ENCODE data around the gene TLE1.

Gene TLE1

GRCh38 chr9:81671880-81672280, 17.5 kb downstream of the TLE1 start:
- TF ChIP-seq, protein P1, sequence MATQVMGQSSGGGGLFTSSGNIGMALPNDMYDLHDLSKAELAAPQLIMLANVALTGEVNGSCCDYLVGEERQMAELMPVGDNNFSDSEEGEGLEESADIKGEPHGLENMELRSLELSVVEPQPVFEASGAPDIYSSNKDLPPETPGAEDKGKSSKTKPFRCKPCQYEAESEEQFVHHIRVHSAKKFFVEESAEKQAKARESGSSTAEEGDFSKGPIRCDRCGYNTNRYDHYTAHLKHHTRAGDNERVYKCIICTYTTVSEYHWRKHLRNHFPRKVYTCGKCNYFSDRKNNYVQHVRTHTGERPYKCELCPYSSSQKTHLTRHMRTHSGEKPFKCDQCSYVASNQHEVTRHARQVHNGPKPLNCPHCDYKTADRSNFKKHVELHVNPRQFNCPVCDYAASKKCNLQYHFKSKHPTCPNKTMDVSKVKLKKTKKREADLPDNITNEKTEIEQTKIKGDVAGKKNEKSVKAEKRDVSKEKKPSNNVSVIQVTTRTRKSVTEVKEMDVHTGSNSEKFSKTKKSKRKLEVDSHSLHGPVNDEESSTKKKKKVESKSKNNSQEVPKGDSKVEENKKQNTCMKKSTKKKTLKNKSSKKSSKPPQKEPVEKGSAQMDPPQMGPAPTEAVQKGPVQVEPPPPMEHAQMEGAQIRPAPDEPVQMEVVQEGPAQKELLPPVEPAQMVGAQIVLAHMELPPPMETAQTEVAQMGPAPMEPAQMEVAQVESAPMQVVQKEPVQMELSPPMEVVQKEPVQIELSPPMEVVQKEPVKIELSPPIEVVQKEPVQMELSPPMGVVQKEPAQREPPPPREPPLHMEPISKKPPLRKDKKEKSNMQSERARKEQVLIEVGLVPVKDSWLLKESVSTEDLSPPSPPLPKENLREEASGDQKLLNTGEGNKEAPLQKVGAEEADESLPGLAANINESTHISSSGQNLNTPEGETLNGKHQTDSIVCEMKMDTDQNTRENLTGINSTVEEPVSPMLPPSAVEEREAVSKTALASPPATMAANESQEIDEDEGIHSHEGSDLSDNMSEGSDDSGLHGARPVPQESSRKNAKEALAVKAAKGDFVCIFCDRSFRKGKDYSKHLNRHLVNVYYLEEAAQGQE (IDR thresholded peaks at IDR 0.05; ENCODE audit: insufficient read depth in 1 of 2, low read depth in 2 of 2, low read length in 2 of 2), result no peak
- TF ChIP-seq SIN3A (IDR thresholded peaks at IDR 0.05; ENCODE audit: borderline replicate concordance, insufficient read depth, low read length) (no peak), TAF1 (IDR thresholded peaks at IDR 0.05; ENCODE audit: borderline replicate concordance, insufficient read depth, low read length) (no peak), FOXP2 (optimal IDR thresholded peaks at IDR 0.05; ENCODE audit: borderline replicate concordance, extremely low read depth, extremely low read length, insufficient read depth) (no peak), POLR2AphosphoS5 (IDR thresholded peaks at IDR 0.05; ENCODE audit: low read depth, low read length) (no peak)

- TF ChIP-seq POLR2AphosphoS5 (IDR thresholded peaks at IDR 0.05; ENCODE audit: low read depth, low read length), result no peak
- no peak for TF ChIP-seq FOXP2 (optimal IDR thresholded peaks at IDR 0.05; ENCODE audit: borderline replicate concordance, extremely low read depth, extremely low read length, insufficient read depth)
- no peak for TF ChIP-seq TAF1 (IDR thresholded peaks at IDR 0.05; ENCODE audit: borderline replicate concordance, insufficient read depth, low read length)
- TF ChIP-seq, protein P1 (IDR thresholded peaks at IDR 0.05; ENCODE audit: insufficient read depth in 1 of 2, low read depth in 2 of 2, low read length in 2 of 2), result no peak
- TF ChIP-seq SIN3A (IDR thresholded peaks at IDR 0.05; ENCODE audit: borderline replicate concordance, insufficient read depth, low read length), result no peak
Measured at GRCh38 chr9:81669866-81670265, 19.5 kb downstream of the TLE1 start.

GRCh38 chr9:81669041-81669651, 20.2 kb downstream of the TLE1 start:
- TF ChIP-seq, protein P1 (IDR thresholded peaks at IDR 0.05; ENCODE audit: insufficient read depth in 1 of 2, low read depth in 2 of 2, low read length in 2 of 2), result no peak
- TF ChIP-seq SIN3A (IDR thresholded peaks at IDR 0.05; ENCODE audit: borderline replicate concordance, insufficient read depth, low read length) (no peak), FOXP2 (optimal IDR thresholded peaks at IDR 0.05; ENCODE audit: borderline replicate concordance, extremely low read depth, extremely low read length, insufficient read depth) (no peak), POLR2AphosphoS5 (IDR thresholded peaks at IDR 0.05; ENCODE audit: low read depth, low read length) (no peak), TAF1 (IDR thresholded peaks at IDR 0.05; ENCODE audit: borderline replicate concordance, insufficient read depth, low read length) (no peak)

DNA sequence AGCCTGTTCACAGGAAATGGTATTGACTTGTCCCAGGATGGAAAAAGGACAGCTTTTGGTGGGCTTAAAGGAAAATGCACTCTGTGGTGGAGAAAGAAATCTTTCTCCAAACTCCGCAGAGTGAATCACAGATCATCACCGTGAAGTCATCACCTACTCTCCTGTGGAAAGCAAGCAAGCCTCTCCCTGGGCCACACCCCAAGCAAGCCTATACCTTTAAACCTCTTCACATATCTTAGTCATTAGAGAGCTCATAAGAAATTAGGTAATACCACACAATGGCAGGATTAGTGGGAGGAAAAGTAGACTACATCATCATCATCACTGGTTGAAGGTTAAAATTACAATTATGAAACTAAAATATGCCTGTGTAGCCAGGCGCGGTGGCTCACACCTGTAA, 23.2 kb downstream of the TLE1 start:
- TF ChIP-seq POLR2AphosphoS5 (IDR thresholded peaks at IDR 0.05; ENCODE audit: low read depth, low read length), result no peak
- no peak for TF ChIP-seq SIN3A (IDR thresholded peaks at IDR 0.05; ENCODE audit: borderline replicate concordance, insufficient read depth, low read length)
- TF ChIP-seq FOXP2 (optimal IDR thresholded peaks at IDR 0.05; ENCODE audit: borderline replicate concordance, extremely low read depth, extremely low read length, insufficient read depth), result no peak
- no peak for TF ChIP-seq TAF1 (IDR thresholded peaks at IDR 0.05; ENCODE audit: borderline replicate concordance, insufficient read depth, low read length)
- TF ChIP-seq, protein P1 (IDR thresholded peaks at IDR 0.05; ENCODE audit: insufficient read depth in 1 of 2, low read depth in 2 of 2, low read length in 2 of 2), result no peak

All from PFSK-1 (cell line).